Osteocyte (in vitro differentiated cells): Measurements from ENCODE around the gene ZNF526. TPM values are rescaled to one million over a fixed set of nuclear protein-coding genes. Genes with fewer than 3 reads are reported as not detected.

Experiments
- DNase-seq: peaks from one replicate; pipeline ENCODE4 v3.0.0; 2021; ENCODE audit warnings: mixed read lengths; ENCODE audit not compliant: unreplicated experiment; ENCODE audit errors: extremely low spot score
- H3K27ac Mint-ChIP-seq: one replicate; pipeline ENCODE4 v1.8.0; 2021; ENCODE audit warnings: mild to moderate bottlenecking, mixed read lengths; ENCODE audit not compliant: unreplicated experiment
- H3K27me3 Mint-ChIP-seq: one replicate; pipeline ENCODE4 v1.8.0; 2021; ENCODE audit warnings: mixed read lengths; ENCODE audit not compliant: unreplicated experiment
- H3K36me3 Mint-ChIP-seq: one replicate; pipeline ENCODE4 v1.8.0; 2021; ENCODE audit warnings: mixed read lengths; ENCODE audit not compliant: unreplicated experiment
- H3K4me1 Mint-ChIP-seq: one replicate; pipeline ENCODE4 v1.8.0; 2021; ENCODE audit warnings: mixed read lengths; ENCODE audit not compliant: unreplicated experiment
- H3K4me3 Mint-ChIP-seq: one replicate; pipeline ENCODE4 v1.8.0; 2021; ENCODE audit warnings: mild to moderate bottlenecking, moderate library complexity, mixed read lengths; ENCODE audit not compliant: unreplicated experiment
- H3K9me3 Mint-ChIP-seq: one replicate; pipeline ENCODE4 v1.8.0; 2021; ENCODE audit warnings: mixed read lengths; ENCODE audit not compliant: unreplicated experiment
- total RNA-seq: library from RNA; stranded (reverse); gene quantifications from 2 replicates; pipeline ENCODE4 v1.2.1, GENCODE V29; 2021
- TF ChIP-seq, protein P1 (sequence below): fragments of 200-600 bp; sonication (generic); IDR thresholded peaks from 2 replicates; pipeline ENCODE4 v1.5.0; 2021; ENCODE audit warnings: antibody characterized with exemption, mild to moderate bottlenecking, moderate library complexity

Gene ZNF526
- total RNA-seq, 1 donor from 2014 or later: 9.9 TPM

DNA sequence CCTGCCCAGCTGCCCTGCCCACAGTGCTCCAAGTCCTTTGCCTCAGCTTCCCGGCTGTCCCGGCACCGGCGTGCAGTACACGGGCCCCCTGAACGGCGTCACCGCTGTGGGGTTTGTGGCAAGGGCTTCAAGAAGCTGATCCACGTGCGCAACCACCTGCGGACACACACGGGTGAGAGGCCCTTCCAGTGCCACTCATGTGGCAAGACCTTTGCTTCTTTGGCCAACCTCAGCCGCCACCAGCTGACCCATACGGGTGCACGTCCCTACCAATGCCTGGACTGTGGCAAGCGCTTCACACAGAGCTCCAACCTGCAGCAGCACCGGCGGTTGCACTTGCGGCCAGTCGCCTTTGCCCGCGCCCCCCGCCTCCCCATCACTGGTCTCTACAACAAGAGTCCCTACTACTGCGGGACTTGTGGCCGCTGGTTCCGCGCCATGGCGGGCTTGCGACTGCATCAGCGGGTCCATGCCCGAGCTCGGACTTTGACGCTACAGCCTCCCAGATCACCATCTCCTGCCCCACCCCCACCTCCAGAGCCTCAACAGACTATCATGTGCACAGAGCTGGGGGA lies 5.7 kb downstream of the ZNF526 start:
- TF ChIP-seq, protein P1, sequence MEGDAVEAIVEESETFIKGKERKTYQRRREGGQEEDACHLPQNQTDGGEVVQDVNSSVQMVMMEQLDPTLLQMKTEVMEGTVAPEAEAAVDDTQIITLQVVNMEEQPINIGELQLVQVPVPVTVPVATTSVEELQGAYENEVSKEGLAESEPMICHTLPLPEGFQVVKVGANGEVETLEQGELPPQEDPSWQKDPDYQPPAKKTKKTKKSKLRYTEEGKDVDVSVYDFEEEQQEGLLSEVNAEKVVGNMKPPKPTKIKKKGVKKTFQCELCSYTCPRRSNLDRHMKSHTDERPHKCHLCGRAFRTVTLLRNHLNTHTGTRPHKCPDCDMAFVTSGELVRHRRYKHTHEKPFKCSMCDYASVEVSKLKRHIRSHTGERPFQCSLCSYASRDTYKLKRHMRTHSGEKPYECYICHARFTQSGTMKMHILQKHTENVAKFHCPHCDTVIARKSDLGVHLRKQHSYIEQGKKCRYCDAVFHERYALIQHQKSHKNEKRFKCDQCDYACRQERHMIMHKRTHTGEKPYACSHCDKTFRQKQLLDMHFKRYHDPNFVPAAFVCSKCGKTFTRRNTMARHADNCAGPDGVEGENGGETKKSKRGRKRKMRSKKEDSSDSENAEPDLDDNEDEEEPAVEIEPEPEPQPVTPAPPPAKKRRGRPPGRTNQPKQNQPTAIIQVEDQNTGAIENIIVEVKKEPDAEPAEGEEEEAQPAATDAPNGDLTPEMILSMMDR: no peak
- Mint-ChIP-seq H3K27ac (no peak overlapping the region), H3K4me1 (peaks cover 5% of the 10 kb centered on the region), H3K36me3 (peaks cover 20% of the 10 kb centered on the region), H3K9me3 (no peaks in the 10 kb centered on the region), H3K4me3 (no peak overlapping the region), H3K27me3 (no peaks in the 10 kb centered on the region)
- no peak for DNase-seq

DNA sequence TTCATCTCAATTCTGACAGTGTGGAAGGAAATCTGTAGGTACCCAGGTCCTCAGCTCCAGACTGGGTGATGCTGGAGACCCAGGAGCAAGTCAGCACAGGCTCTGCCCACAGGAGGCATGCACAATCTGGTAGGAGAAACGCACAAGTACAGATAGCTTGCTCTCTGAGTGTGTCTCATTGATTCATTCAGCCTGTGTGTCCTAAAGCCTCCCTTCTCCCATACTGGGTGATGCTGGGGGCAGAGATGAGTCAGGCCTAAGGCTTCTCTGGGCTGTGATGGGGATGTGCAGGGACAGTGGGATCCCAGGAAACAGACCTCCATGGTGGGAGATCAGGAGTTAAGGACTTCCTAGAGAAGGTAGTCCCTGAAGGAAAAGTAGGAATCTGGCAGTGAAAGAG lies 6.8 kb downstream of the ZNF526 start:
- no peaks in the 10 kb centered on the region for H3K9me3 Mint-ChIP-seq
- no peak overlapping the region for H3K4me3 Mint-ChIP-seq
- H3K27me3 Mint-ChIP-seq: no peaks in the 10 kb centered on the region
- H3K27ac Mint-ChIP-seq: no peak overlapping the region
- H3K4me1 Mint-ChIP-seq: no peaks in the 10 kb centered on the region
- H3K36me3 Mint-ChIP-seq: peaks cover 25% of the 10 kb centered on the region
- no peak for DNase-seq
- TF ChIP-seq, protein P1: no peak

DNA sequence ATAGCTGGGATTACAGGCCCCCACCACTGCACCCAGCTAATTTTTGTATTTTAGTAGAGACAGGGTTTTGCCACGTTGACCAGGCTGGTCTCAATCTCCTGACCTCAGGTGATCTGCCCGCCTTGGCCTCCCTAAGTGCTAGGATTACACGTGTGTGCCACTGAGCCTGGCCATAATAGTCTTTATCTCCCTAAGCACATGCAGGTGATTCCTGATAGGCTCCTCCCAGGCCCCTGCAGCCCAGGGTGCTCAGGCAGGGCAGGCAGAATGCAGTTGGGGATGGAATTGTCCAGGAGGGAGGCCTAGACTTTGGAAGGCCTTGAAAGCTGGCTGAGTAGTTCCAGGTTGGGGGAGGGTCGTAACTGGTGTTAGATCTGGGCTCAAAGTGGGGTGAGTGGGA lies 8.5 kb downstream of the ZNF526 start:
- H3K9me3 Mint-ChIP-seq: no peaks in the 10 kb centered on the region
- no peaks in the 10 kb centered on the region for H3K27me3 Mint-ChIP-seq
- H3K4me1 Mint-ChIP-seq: peaks cover 4% of the 10 kb centered on the region
- TF ChIP-seq, protein P1: no peak
- H3K27ac Mint-ChIP-seq: no peak overlapping the region
- DNase-seq: no peak
- no peak overlapping the region for H3K4me3 Mint-ChIP-seq
- peaks cover 31% of the 10 kb centered on the region for H3K36me3 Mint-ChIP-seq

DNA sequence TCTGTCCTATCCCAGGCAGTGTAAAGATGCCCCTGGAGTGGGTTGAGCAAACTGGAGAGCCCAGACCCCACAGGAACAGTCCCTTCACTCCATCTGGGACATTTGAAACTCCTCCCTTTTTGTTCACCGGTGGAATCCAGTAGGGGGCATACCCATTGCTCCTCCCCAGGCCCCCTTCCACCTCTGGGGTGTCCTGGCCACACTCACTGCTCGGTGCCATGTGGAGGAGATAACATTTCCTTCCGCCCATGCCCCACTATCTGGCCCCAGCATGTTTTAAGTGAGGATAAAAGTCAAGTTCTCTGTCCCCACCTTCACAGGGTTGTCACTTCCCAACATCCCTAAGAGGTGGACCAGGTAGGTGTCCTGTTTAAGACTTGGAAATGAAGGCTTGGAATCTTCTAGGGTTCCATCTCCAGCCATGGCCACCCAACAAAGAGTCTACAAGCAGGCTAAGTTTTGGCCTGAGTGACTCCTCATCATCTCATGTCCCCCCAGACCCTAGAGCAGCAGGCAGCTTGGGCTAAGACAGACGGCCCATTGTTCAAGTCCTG lies 9.3 kb downstream of the ZNF526 start:
- H3K4me1 Mint-ChIP-seq: peaks cover 7% of the 10 kb centered on the region
- peaks cover 37% of the 10 kb centered on the region for H3K36me3 Mint-ChIP-seq
- no peaks in the 10 kb centered on the region for H3K27me3 Mint-ChIP-seq
- TF ChIP-seq, protein P1: no peak
- no peak for DNase-seq
- no peak overlapping the region for H3K4me3 Mint-ChIP-seq
- H3K9me3 Mint-ChIP-seq: no peaks in the 10 kb centered on the region
- peak overlapping the region; percentile 47 for H3K27ac Mint-ChIP-seq

DNA sequence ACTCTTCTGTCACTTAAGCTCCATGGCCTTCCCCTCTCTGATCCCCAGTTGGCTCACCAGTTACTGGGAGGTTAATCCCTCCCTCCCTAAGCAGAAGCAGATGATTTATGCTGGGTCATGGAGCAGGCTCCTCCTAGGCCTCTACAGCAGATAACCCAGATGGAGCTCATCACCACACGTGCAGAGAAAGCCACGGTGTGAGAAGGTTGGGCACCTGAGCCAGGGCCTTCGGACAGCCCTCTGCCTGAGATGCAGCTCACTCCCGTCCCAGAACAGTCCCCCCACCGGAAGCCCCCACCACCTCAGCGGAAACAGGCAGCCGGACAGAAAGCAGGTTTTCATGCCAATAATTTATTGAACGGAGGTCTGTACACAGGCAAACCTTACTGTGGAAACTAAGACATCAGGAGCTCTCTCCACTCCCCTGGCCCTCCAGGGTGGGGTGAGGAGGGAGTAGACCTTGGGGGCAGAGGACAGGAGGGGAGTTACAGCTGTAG lies 9.8 kb downstream of the ZNF526 start:
- peak overlapping the region; percentile 47 for H3K27ac Mint-ChIP-seq
- peaks cover 7% of the 10 kb centered on the region for H3K4me1 Mint-ChIP-seq
- H3K9me3 Mint-ChIP-seq: no peaks in the 10 kb centered on the region
- peaks cover 37% of the 10 kb centered on the region for H3K36me3 Mint-ChIP-seq
- no peak for DNase-seq
- no peak overlapping the region for H3K4me3 Mint-ChIP-seq
- TF ChIP-seq, protein P1: no peak
- no peaks in the 10 kb centered on the region for H3K27me3 Mint-ChIP-seq
